ENCODE measurements around the gene NFATC2. TPM values are rescaled to one million over a fixed set of nuclear protein-coding genes. Genes with fewer than 3 reads are reported as not detected.

The NFATC2 gene
- total RNA-seq, 4 donors from 2014 or later: 5.7 to 36.4 (median 12.0) TPM

- Histone ChIP-seq H3K27me3 (no peaks in the 10 kb centered on the region), H3K4me3 (no peak overlapping the region), H3K27ac (no peak overlapping the region), H3K4me1 (no peaks in the 10 kb centered on the region), H3K36me3 (no peaks in the 10 kb centered on the region), H3K9me3 (no peaks in the 10 kb centered on the region)
- DNase-seq: no peak
- intact Hi-C loops (cut with DNase I; ENCODE audit: low total_unique reads): no loop called here
- TF ChIP-seq POLR2A (IDR thresholded peaks at IDR 0.05) (no peak), CTCF (IDR thresholded peaks at IDR 0.05) (no peak)
Measured at GRCh38 chr20:51581571-51581970, 39.1 kb upstream of the NFATC2 start.

- Histone ChIP-seq H3K4me1 (no peaks in the 10 kb centered on the region), H3K27ac (no peak overlapping the region), H3K4me3 (no peak overlapping the region), H3K9me3 (no peaks in the 10 kb centered on the region), H3K27me3 (no peaks in the 10 kb centered on the region), H3K36me3 (no peaks in the 10 kb centered on the region)
- DNase-seq: no peak
- no peak for TF ChIP-seq POLR2A (IDR thresholded peaks at IDR 0.05)
- TF ChIP-seq CTCF (IDR thresholded peaks at IDR 0.05): no peak
- intact Hi-C loops (cut with DNase I; ENCODE audit: low total_unique reads): no loop called here
Measured at GRCh38 chr20:51579137-51579536, 36.6 kb upstream of the NFATC2 start.

GRCh38 chr20:51578145-51578459, 35.6 kb upstream of the NFATC2 start:
- Histone ChIP-seq H3K36me3 (no peaks in the 10 kb centered on the region), H3K4me3 (no peak overlapping the region), H3K27me3 (no peaks in the 10 kb centered on the region), H3K27ac (no peak overlapping the region), H3K9me3 (no peaks in the 10 kb centered on the region), H3K4me1 (no peaks in the 10 kb centered on the region)
- TF ChIP-seq CTCF (IDR thresholded peaks at IDR 0.05): no peak
- DNase-seq: no peak
- intact Hi-C loops (cut with DNase I; ENCODE audit: low total_unique reads): no loop called here

- no peaks in the 10 kb centered on the region for H3K36me3 ChIP-seq
- H3K4me3 ChIP-seq: no peak overlapping the region
- no peaks in the 10 kb centered on the region for H3K27me3 ChIP-seq
- no peak overlapping the region for H3K27ac ChIP-seq
- no peaks in the 10 kb centered on the region for H3K4me1 ChIP-seq
- intact Hi-C loops (cut with DNase I; ENCODE audit: low total_unique reads): no loop called here
- no peaks in the 10 kb centered on the region for H3K9me3 ChIP-seq
- no peak for DNase-seq
- no peak for TF ChIP-seq CTCF (IDR thresholded peaks at IDR 0.05)
- no peak for TF ChIP-seq POLR2A (IDR thresholded peaks at IDR 0.05)
Measured at GRCh38 chr20:51577432-51578144, 35.1 kb upstream of the NFATC2 start.

GRCh38 chr20:51575486-51575885, 33.0 kb upstream of the NFATC2 start:
- Histone ChIP-seq H3K27ac (no peak overlapping the region), H3K4me1 (peaks cover 0 to 2% of the 10 kb centered on the region in 2 donors), H3K36me3 (no peaks in the 10 kb centered on the region), H3K4me3 (no peak overlapping the region), H3K27me3 (no peaks in the 10 kb centered on the region), H3K9me3 (no peaks in the 10 kb centered on the region)
- intact Hi-C loops (cut with DNase I; ENCODE audit: low total_unique reads): no loop called here
- DNase-seq: no peak
- TF ChIP-seq CTCF (IDR thresholded peaks at IDR 0.05) (no peak), POLR2A (IDR thresholded peaks at IDR 0.05) (no peak)

All from uterus (tissue), 4 donors.